Vagina (tissue), 2 donors: ENCODE measurements around the gene TMEM89. TPM values are rescaled to one million over a fixed set of nuclear protein-coding genes. Genes with fewer than 3 reads are reported as not detected.

Source experiments
- DNase-seq, 2 donors: peaks; one replicate each; pipeline ENCODE4 v3.0.0-alpha.2; 2017; ENCODE audit errors: extremely low spot score in 2 of 2
- H3K27ac ChIP-seq: fragments of 200-600 bp; sonication (generic); one replicate; pipeline ENCODE4 v1.5.1; 2019
- H3K27me3 ChIP-seq: fragments of 200-600 bp; sonication (generic); one replicate; pipeline ENCODE4 v1.5.1; 2019
- H3K36me3 ChIP-seq, 2 donors: fragments of 200-600 bp; sonication (generic); one replicate each; pipeline ENCODE4 v1.5.1; 2017 to 2019
- H3K4me1 ChIP-seq: fragments of 200-600 bp; sonication (generic); one replicate; pipeline ENCODE4 v1.5.1; 2019
- H3K4me3 ChIP-seq, 2 donors: fragments of 200-600 bp; sonication (generic); 1 replicate in 1 of 2; 2 replicates in 1 of 2; pipeline ENCODE4 v1.5.1; 2016 to 2019
- H3K9me3 ChIP-seq: fragments of 200-600 bp; sonication (generic); one replicate; pipeline ENCODE4 v1.5.1; 2019
- POLR2A ChIP-seq, 2 donors: fragments of 450-650 bp; IDR thresholded peaks; one replicate each; pipeline ENCODE4 v1.6.1; 2017; ENCODE audit warnings: antibody characterized with exemption in 2 of 2, mild to moderate bottlenecking in 2 of 2, moderate library complexity in 2 of 2
- POLR2AphosphoS5 ChIP-seq, 2 donors: sonication (generic); formaldehyde crosslinking; IDR thresholded peaks; one replicate each; pipeline ENCODE4 v1.9.0; 2017; ENCODE audit warnings: antibody characterized with exemption in 2 of 2, mild to moderate bottlenecking in 2 of 2, low read depth in 1 of 2; ENCODE audit not compliant: insufficient read depth in 1 of 2
- intact Hi-C: fragments of 100-400 bp; cut with DNase I; formaldehyde crosslinking; loops from one replicate; pipeline ENCODE4 v1.15.1; 2023
- total RNA-seq: library from RNA; depleted of rRNA; stranded (reverse); fragments of >200 nt; gene quantifications from one replicate; pipeline ENCODE4 v1.2.3, GENCODE V29; 2016
- TF ChIP-seq, protein P1 (sequence below), 3 experiments: fragments of 450-650 bp in 2 of 3; fragments of 200-600 bp in 1 of 3; sonication (generic) in 1 of 3; IDR thresholded peaks; one replicate each; pipeline ENCODE4 v1.5.1; 2017 to 2019; ENCODE audit warnings: antibody characterized with exemption in 3 of 3, mild to moderate bottlenecking in 2 of 3, moderate library complexity in 2 of 3

Gene TMEM89
- total RNA-seq, 1 donor from 2014 or later, result not detected

- TF ChIP-seq POLR2A (IDR thresholded peaks at IDR 0.05) (no peak), POLR2AphosphoS5 (IDR thresholded peaks at IDR 0.05; ENCODE audit: insufficient read depth in 1 of 2, low read depth in 1 of 2) (no peak)
- TF ChIP-seq, protein P1, sequence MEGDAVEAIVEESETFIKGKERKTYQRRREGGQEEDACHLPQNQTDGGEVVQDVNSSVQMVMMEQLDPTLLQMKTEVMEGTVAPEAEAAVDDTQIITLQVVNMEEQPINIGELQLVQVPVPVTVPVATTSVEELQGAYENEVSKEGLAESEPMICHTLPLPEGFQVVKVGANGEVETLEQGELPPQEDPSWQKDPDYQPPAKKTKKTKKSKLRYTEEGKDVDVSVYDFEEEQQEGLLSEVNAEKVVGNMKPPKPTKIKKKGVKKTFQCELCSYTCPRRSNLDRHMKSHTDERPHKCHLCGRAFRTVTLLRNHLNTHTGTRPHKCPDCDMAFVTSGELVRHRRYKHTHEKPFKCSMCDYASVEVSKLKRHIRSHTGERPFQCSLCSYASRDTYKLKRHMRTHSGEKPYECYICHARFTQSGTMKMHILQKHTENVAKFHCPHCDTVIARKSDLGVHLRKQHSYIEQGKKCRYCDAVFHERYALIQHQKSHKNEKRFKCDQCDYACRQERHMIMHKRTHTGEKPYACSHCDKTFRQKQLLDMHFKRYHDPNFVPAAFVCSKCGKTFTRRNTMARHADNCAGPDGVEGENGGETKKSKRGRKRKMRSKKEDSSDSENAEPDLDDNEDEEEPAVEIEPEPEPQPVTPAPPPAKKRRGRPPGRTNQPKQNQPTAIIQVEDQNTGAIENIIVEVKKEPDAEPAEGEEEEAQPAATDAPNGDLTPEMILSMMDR (IDR thresholded peaks at IDR 0.05), result no peak
- no peak for DNase-seq
- no peaks in the 10 kb centered on the region for H3K36me3 ChIP-seq
- no peaks in the 10 kb centered on the region for H3K9me3 ChIP-seq
- H3K27me3 ChIP-seq, result no peaks in the 10 kb centered on the region
- intact Hi-C loops, result no loop called here
- peaks cover 18% of the 10 kb centered on the region for H3K4me1 ChIP-seq
- peak overlapping the region; percentile 58 to 73 for H3K4me3 ChIP-seq
- H3K27ac ChIP-seq, result peak overlapping the region; percentile 61
Observed at GRCh38 chr3:48656841-48657281, 35.3 kb upstream of the TMEM89 start.

DNA sequence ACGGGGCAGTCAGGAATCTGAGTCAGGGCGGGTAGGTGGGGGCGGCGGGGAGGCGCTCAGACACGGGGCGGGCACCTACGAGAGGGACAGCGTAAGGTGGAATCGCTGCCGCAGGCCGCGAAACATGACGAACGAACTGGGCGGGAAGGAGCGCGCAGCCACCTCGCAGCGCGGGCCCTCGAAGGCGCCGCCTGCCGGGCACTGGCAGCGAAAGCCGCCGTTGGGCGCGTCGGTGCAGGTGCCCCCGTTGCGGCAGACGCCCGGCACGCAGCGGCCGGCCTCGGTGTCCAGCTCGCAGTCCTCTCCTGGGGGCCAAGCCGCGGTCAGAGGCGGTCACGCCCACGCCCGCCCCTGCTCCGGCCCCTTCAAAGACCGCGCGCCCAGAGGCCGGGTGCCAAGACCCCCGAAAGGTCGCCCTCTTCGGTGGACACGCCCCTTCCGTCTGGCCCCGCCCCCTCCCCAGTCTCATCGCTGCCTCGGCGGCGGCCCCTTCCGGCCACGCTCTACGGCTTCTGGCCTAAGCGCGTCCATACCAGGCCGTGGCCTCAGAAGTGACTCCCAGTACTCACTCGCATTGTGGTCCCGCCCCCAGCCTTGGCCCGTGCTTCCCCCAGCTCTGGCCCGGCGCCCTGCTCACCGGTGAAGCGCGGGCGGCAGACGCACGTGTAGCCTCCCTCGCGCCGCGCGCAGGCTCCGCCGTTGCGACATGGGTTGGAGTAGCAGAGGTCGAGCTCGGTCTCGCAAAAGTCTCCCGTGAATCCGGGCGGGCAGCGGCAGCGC is 34.7 kb upstream of the TMEM89 start:
- Histone ChIP-seq H3K4me1 (peaks cover 18% of the 10 kb centered on the region), H3K36me3 (no peaks in the 10 kb centered on the region), H3K4me3 (peak overlapping the region; percentile 58 to 73), H3K9me3 (no peaks in the 10 kb centered on the region), H3K27ac (peak overlapping the region; percentile 61), H3K27me3 (no peaks in the 10 kb centered on the region)
- no peak for TF ChIP-seq POLR2A (IDR thresholded peaks at IDR 0.05)
- peak in 1 of 2 donors; percentile 50 for TF ChIP-seq POLR2AphosphoS5 (IDR thresholded peaks at IDR 0.05; ENCODE audit: insufficient read depth in 1 of 2, low read depth in 1 of 2)
- TF ChIP-seq, protein P1 (IDR thresholded peaks at IDR 0.05), result peak; percentile 23 to 60 (median 58)
- intact Hi-C loops, result no loop called here
- no peak for DNase-seq

DNA sequence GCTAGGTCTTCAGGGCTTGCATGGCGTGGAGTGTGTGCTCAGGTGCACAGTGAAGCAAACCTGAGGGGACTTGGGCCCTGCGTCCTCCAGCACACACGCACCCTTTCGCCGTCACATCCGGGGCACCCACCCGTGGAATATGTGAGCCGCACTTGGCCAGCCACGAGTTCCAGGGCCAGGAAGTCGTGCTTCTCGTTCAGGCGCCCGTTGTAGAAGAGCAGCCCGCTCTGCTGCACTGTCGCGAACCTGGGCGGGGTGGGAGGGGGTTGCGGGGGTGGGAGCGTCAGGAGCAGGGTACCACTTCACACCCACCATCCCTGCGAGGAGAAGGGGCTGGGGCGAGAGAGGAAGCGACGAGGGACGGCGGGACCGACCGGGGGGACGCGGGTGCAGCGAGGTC is 34.0 kb upstream of the TMEM89 start:
- H3K27me3 ChIP-seq, result no peaks in the 10 kb centered on the region
- H3K4me3 ChIP-seq, result peak overlapping the region; percentile 58 to 73
- no peaks in the 10 kb centered on the region for H3K36me3 ChIP-seq
- no peak for TF ChIP-seq POLR2AphosphoS5 (IDR thresholded peaks at IDR 0.05; ENCODE audit: insufficient read depth in 1 of 2, low read depth in 1 of 2)
- TF ChIP-seq POLR2A (IDR thresholded peaks at IDR 0.05), result no peak
- TF ChIP-seq, protein P1 (IDR thresholded peaks at IDR 0.05), result no peak
- H3K9me3 ChIP-seq, result no peaks in the 10 kb centered on the region
- intact Hi-C loops, result no loop called here
- H3K27ac ChIP-seq, result peak overlapping the region; percentile 61
- H3K4me1 ChIP-seq, result peaks cover 18% of the 10 kb centered on the region
- no peak for DNase-seq

GRCh38 chr3:48655063-48655462 is 33.5 kb upstream of the TMEM89 start:
- TF ChIP-seq POLR2AphosphoS5 (IDR thresholded peaks at IDR 0.05; ENCODE audit: insufficient read depth in 1 of 2, low read depth in 1 of 2) (no peak), POLR2A (IDR thresholded peaks at IDR 0.05) (no peak)
- TF ChIP-seq, protein P1 (IDR thresholded peaks at IDR 0.05), result no peak
- no peaks in the 10 kb centered on the region for H3K9me3 ChIP-seq
- H3K4me1 ChIP-seq, result peaks cover 18% of the 10 kb centered on the region
- H3K36me3 ChIP-seq, result no peaks in the 10 kb centered on the region
- H3K27ac ChIP-seq, result no peak overlapping the region
- DNase-seq, result no peak
- intact Hi-C loops, result no loop called here
- H3K27me3 ChIP-seq, result no peaks in the 10 kb centered on the region
- H3K4me3 ChIP-seq, result no peak overlapping the region
